Measurements from ENCODE around the gene ST7.

GRCh38 chr7:117262546-117262945, 309.2 kb downstream of the ST7 start:
- TF ChIP-seq ARNT (IDR thresholded peaks at IDR 0.05) (no peak), NFRKB (IDR thresholded peaks at IDR 0.05) (no peak), FOXM1 (IDR thresholded peaks at IDR 0.05; ENCODE audit: borderline replicate concordance) (no peak), CTBP1 (IDR thresholded peaks at IDR 0.05; ENCODE audit: borderline replicate concordance) (no peak), SP1 (IDR thresholded peaks at IDR 0.05) (no peak), SUZ12 (IDR thresholded peaks at IDR 0.05) (no peak), TARDBP (IDR thresholded peaks at IDR 0.05) (no peak), PKNOX1 (IDR thresholded peaks at IDR 0.05) (no peak), BHLHE40 (IDR thresholded peaks at IDR 0.05; ENCODE audit: borderline replicate concordance) (no peak), ELF4 (IDR thresholded peaks at IDR 0.05) (no peak), FOXK2 (IDR thresholded peaks at IDR 0.05) (no peak), FOXA1 (IDR thresholded peaks at IDR 0.05) (no peak), ZNF384 (IDR thresholded peaks at IDR 0.05) (no peak), LEF1 (IDR thresholded peaks at IDR 0.05; ENCODE audit: borderline replicate concordance) (no peak)

Measured in HEK293T (cell line).